GM18517 (cell line): ENCODE results near the gene MC1R.
A peak's percentile ranks its signal among the peaks of the same experiment; 100 is the strongest.
"Not testable (repeated sequence)": the region's sequence is repeated elsewhere in the genome, so short reads cannot be mapped to it uniquely, and the experiment has no call there.

Experiments used
- ATAC-seq: cut with Tn5 transposase; IDR thresholded peaks from one replicate; pipeline ENCODE4 v1.9.1; 2021; ENCODE audit warnings: mild to moderate bottlenecking, moderate library complexity; ENCODE audit not compliant: unreplicated experiment

The MC1R gene

GRCh38 chr16:89934019-89934418 lies 15.4 kb downstream of the MC1R start:
- ATAC-seq: not testable (repeated sequence)

- no peak for ATAC-seq
Measured at GRCh38 chr16:89934611-89935553, 16.2 kb downstream of the MC1R start.

- ATAC-seq: not testable (repeated sequence)
Measured at GRCh38 chr16:89935620-89936019, 17.0 kb downstream of the MC1R start.

- no peak for ATAC-seq
Measured at GRCh38 chr16:89936034-89936433, 17.4 kb downstream of the MC1R start.

GRCh38 chr16:89936508-89936907 lies 17.8 kb downstream of the MC1R start:
- no peak for ATAC-seq

- no peak for ATAC-seq
Measured at GRCh38 chr16:89936981-89937380, 18.3 kb downstream of the MC1R start.

GRCh38 chr16:89938175-89938885 lies 19.7 kb downstream of the MC1R start:
- ATAC-seq: no peak

- ATAC-seq: peak; percentile 49
Measured at GRCh38 chr16:89944773-89945172, 26.1 kb downstream of the MC1R start.

GRCh38 chr16:89945654-89946053 lies 27.0 kb downstream of the MC1R start:
- no peak for ATAC-seq

GRCh38 chr16:89946515-89946914 lies 27.9 kb downstream of the MC1R start:
- ATAC-seq: no peak

- ATAC-seq: no peak
Measured at GRCh38 chr16:89949121-89949742, 30.6 kb downstream of the MC1R start.

GRCh38 chr16:89949756-89950155 lies 31.1 kb downstream of the MC1R start:
- ATAC-seq: no peak

GRCh38 chr16:89951509-89951908 lies 32.8 kb downstream of the MC1R start:
- no peak for ATAC-seq

GRCh38 chr16:89952049-89952448 lies 33.4 kb downstream of the MC1R start:
- ATAC-seq: no peak

GRCh38 chr16:89952551-89952950 lies 33.9 kb downstream of the MC1R start:
- ATAC-seq: no peak

GRCh38 chr16:89953671-89954406 lies 35.2 kb downstream of the MC1R start:
- ATAC-seq: no peak

GRCh38 chr16:89954462-89954861 lies 35.8 kb downstream of the MC1R start:
- ATAC-seq: no peak

GRCh38 chr16:89955001-89955685 lies 36.5 kb downstream of the MC1R start:
- ATAC-seq: no peak

- ATAC-seq: no peak
Measured at GRCh38 chr16:89956505-89957215, 38.0 kb downstream of the MC1R start.
